Prostate gland (tissue), 2 donors: ENCODE data around the gene DNM2.

Source experiments
- POLR2A ChIP-seq: fragments of 450-650 bp; IDR thresholded peaks from one replicate; pipeline ENCODE4 v1.6.1; 2016; ENCODE audit warnings: antibody characterized with exemption, mild to moderate bottlenecking
- POLR2AphosphoS5 ChIP-seq: sonication (generic); formaldehyde crosslinking; IDR thresholded peaks from one replicate; pipeline ENCODE4 v1.6.1; 2017; ENCODE audit warnings: antibody characterized with exemption
- TF ChIP-seq, protein P1 (sequence below), 4 experiments: fragments of 200-600 bp in 2 of 4; fragments of 450-650 bp in 2 of 4; sonication (generic) in 2 of 4; IDR thresholded peaks; 1 replicate in 3 of 4; 2 replicates in 1 of 4; pipeline ENCODE4 v1.5.1; 2016 to 2019; ENCODE audit warnings: antibody characterized with exemption in 4 of 4, mild to moderate bottlenecking in 2 of 4, moderate library complexity in 2 of 4

DNA sequence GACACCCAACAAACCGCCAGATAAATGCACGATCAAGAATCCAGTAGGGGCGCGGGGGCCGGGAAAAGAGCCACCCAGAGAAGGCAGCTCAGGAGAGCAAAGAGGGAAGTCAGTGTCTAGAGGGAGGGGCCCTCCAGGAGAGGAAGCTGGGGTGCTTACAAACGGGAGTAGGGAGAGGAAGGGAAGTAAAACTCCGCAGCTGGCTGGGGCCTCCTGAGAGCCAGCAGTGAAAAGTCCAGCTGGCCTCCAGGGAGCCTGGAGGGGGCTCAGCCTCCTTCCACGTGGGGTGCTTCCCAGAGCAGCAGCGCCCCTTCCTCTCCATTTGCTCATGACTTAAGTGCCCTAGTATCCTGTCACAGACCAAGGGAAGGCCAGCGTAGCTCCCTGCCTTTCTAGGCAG is 66.4 kb downstream of the DNM2 start:
- TF ChIP-seq, protein P1, sequence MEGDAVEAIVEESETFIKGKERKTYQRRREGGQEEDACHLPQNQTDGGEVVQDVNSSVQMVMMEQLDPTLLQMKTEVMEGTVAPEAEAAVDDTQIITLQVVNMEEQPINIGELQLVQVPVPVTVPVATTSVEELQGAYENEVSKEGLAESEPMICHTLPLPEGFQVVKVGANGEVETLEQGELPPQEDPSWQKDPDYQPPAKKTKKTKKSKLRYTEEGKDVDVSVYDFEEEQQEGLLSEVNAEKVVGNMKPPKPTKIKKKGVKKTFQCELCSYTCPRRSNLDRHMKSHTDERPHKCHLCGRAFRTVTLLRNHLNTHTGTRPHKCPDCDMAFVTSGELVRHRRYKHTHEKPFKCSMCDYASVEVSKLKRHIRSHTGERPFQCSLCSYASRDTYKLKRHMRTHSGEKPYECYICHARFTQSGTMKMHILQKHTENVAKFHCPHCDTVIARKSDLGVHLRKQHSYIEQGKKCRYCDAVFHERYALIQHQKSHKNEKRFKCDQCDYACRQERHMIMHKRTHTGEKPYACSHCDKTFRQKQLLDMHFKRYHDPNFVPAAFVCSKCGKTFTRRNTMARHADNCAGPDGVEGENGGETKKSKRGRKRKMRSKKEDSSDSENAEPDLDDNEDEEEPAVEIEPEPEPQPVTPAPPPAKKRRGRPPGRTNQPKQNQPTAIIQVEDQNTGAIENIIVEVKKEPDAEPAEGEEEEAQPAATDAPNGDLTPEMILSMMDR (IDR thresholded peaks at IDR 0.05), result no peak
- TF ChIP-seq POLR2A, result no peak
- TF ChIP-seq POLR2AphosphoS5, result no peak
